Stimulated activated CD8-positive, alpha-beta memory T cell treated with anti-CD3 and anti-CD28 coated beads, Interleukin-2, amount 100 ng/mL, for 48 hours (primary cell): ENCODE results near the gene DTNA.
A peak's percentile ranks its signal among the peaks of the same experiment; 100 is the strongest.
"Not testable (repeated sequence)": the region's sequence is repeated elsewhere in the genome, so short reads cannot be mapped to it uniquely, and the experiment has no call there.

Source experiments
- DNase-seq, 2 donors: peaks; one replicate each; pipeline ENCODE4 v3.0.0-alpha.2; 2020; ENCODE audit warnings: low read depth in 2 of 2

Gene DTNA

GRCh38 chr18:34901299-34901698 is 191.2 kb downstream of the DTNA start:
- DNase-seq, result no peak

- DNase-seq, result no peak
Measured at GRCh38 chr18:34904994-34905393, 194.9 kb downstream of the DTNA start.

- peak in 1 of 2 donors; percentile 2 for DNase-seq
Measured at GRCh38 chr18:34906985-34907384, 196.9 kb downstream of the DTNA start.

- DNase-seq, result no peak
Measured at GRCh38 chr18:34909637-34910364, 199.7 kb downstream of the DTNA start.

- no peak for DNase-seq
Measured at GRCh38 chr18:34911081-34911480, 201.0 kb downstream of the DTNA start.

GRCh38 chr18:34911661-34912384 is 201.7 kb downstream of the DTNA start:
- DNase-seq, result no peak

DNA sequence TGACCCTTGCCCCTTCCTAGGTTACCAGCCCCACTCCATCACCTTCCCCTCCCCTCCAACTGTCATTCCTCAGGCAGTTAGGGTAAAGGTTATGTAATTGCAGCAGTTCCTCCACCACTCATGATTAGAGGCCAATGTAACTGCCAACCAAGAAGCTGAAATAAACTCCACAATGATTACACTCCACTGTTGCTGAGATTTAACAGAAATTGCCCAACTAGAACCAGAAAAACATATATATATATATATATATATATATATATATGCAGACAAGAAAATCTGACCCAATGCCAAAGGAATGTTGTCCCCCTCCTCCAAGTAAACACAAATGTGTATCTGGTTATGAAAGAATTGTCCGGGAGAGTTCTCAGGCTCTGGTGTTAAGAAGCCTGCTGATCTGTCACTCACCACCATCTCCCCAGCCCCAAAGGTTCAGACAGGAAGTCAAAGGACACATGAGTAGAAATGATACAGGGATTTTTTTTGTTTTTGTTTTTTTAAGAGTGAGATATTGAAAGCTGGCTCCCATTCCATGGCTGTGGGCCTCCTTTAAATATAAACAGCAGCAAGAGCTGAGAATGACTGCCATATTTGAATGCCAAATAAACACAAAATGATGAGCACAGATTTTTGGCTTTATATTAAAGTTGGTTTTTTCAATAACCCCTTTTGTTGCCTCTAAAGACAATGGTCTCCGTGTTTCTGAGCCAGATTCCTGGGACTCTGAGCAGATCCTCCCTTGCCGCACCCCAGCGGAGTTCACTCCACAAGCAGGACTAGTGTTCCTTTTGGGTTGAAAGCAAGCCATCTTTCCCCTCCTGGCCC is 204.0 kb downstream of the DTNA start:
- no peak for DNase-seq

DNA sequence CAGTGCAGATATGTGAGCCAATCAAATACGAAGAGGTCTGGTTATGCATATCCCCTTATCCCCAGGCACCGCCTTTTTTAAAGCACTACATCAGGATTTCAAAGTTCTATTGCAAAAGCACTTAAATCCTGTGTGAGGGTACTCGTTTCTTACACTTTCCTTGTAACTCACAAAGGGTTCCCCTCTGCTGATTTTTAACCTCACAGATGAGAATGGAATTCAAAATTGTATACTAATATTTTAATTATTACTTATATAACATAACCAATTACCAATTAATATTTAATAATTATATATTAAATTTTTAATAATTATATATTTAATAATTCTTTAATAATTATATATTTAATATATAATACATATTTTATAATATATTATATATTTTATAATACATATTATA is 204.9 kb downstream of the DTNA start:
- DNase-seq, result no peak

GRCh38 chr18:34916539-34916938 is 206.4 kb downstream of the DTNA start:
- DNase-seq, result not testable (repeated sequence)

- DNase-seq, result no peak
Measured at GRCh38 chr18:34918856-34919255, 208.8 kb downstream of the DTNA start.

DNA sequence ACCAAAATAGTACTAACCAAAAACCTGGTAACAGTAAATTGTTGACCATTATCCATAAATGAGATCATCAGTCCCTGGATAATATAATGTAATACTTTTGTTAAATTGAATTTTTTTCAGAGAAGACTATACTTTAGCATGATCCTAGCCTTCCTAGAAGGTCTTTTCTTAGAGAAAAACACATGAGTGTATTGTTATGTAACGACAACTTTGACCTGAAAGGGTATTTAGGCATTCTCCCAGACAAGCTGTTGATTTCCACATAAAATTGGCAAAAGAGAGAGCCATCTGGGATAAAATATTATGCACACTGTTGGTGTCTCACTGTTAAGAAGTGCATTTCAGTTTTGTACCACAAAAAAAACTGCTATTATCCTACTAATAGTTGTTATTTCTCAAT is 211.1 kb downstream of the DTNA start:
- no peak for DNase-seq

- DNase-seq, result no peak
Measured at GRCh38 chr18:34921811-34922385, 211.8 kb downstream of the DTNA start.

DNA sequence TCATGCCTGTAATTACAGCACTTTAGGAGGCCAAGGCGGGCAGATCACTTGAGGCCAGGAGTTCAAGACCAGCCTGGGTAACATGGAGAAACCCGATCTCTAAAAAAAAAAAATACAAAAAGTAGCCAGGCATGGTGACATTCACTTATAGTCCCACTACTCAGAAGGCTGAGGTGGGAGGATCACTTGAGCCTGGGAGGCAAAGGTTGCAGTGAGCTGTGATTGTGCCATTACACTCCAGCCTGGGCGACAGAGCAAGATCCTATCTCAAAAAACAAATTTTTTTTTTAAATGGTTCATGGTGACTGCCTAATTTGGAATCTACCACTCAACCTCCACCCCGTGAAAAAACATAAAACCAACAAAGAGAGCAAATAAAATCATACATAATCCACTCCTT is 212.5 kb downstream of the DTNA start:
- not testable (repeated sequence) for DNase-seq

DNA sequence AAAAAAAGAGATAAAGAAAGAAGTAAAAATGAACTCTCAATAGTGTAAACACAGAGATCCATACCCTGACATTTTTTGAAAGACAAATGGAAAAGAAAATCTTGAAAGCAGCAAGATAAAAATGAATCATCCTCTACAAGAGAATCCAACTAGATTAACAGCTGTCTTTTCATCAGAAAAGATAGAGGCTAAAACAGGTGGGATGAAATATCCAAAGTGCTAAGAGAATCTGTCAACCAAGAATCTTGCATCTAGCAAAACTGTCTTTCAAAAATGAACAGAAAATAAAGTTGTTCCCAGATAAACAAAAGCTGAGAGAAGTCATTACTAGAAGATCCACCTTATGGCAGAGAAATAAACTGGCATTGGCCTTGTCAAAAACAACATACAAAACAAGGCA is 213.8 kb downstream of the DTNA start:
- DNase-seq, result no peak

- DNase-seq, result no peak
Measured at GRCh38 chr18:34926683-34927082, 216.6 kb downstream of the DTNA start.

- no peak for DNase-seq
Measured at GRCh38 chr18:34928088-34928753, 218.1 kb downstream of the DTNA start.

DNA sequence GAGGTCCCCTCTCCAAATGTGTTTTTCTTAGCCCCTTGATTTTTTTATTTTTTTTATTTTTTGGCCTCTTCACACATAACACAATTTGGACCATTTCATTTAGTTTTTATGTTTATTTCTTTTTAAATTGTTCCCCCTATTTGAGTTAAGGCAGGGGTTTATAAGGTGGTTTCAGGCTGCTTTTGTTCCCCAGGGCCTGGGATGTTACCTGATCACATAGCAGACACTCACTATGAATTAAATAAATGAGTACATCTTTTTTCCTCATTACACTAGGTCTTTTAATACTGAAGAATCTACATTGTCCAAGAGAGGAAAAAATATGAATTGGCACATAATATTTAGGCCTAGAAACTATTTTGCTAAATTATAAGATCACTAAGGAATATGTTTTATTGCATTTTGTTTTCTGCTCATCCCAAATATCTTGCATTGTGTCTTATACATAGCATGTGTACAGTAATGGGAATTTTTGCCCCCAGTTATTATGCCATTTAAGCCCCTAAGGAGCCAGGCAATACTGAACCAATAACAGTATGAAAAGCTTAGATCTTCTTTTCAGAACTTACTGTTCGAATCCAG is 218.7 kb downstream of the DTNA start:
- DNase-seq, result no peak

DNA sequence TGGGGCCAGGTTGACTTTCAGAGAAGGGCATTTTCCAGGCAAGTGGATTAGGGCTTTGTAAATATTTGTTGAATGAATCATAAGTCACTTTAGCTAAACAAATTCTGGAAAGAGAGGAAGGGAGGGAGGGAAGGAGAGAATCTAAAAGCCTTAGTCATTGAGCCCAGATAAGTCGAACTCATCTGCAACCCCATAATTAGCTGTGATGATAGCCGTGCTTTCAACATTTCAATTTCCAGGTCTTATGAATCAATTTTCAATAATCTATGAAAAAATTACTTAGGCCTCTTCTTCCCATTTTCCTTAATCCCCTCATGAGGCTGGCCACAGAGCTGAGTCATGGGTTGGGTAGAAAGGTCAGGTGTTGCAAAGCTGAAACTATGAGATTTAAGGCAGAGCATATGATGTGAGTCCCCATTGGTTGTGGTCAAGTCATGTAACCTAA is 219.3 kb downstream of the DTNA start:
- no peak for DNase-seq

DNA sequence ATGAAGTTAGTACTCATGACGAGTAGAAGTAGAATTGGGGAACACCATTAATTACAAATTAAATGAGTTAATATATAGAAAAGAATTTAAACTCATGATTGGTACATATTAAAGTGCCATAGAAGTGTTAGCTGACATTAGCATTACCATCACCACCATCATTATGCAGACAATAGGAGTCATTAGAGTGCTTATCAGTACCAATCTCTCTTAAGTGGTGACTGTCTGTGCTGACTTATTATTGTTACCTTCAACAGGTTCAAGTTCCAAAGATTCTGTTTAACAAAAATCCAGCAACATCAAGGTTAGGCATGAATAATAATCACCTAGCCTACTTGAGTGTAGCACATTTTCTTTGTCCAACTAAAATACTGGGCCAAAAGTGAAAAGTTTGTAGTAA is 222.3 kb downstream of the DTNA start:
- no peak for DNase-seq

- DNase-seq, result no peak
Measured at GRCh38 chr18:34932792-34933466, 222.8 kb downstream of the DTNA start.
